Lung (tissue), 12 donors: ENCODE results near the gene PP2D1. TPM values are rescaled to one million over a fixed set of nuclear protein-coding genes. Genes with fewer than 3 reads are reported as not detected.

Source experiments
- ATAC-seq: fragments of 200-7000 bp; cut with Tn5 transposase; one replicate; pipeline ENCODE4 v1.9.1; 2020; ENCODE audit warnings: moderate number of reproducible peaks; ENCODE audit not compliant: insufficient read depth, low FRiP score
- DNase-seq, 3 donors: peaks; one replicate each; pipeline ENCODE4 v3.0.0-alpha.2; 2013 to 2017
- H3K27ac ChIP-seq, 2 donors: one replicate each; pipeline ENCODE4 v1.5.1; 2013; ENCODE audit warnings: mild to moderate bottlenecking in 2 of 2, moderate library complexity in 2 of 2, control low read depth in 1 of 2, inconsistent platforms in 1 of 2, low read depth in 1 of 2, low read length in 1 of 2
- H3K27me3 ChIP-seq, 3 donors: one replicate each; pipeline ENCODE4 v1.5.1; 2013; ENCODE audit warnings: low read length in 2 of 3; ENCODE audit not compliant: control insufficient read depth in 3 of 3, insufficient read depth in 3 of 3
- H3K36me3 ChIP-seq, 4 donors: one replicate each; pipeline ENCODE4 v1.5.1; 2013; ENCODE audit warnings: low read length in 4 of 4, mild to moderate bottlenecking in 1 of 4, moderate library complexity in 1 of 4; ENCODE audit not compliant: control insufficient read depth in 4 of 4, insufficient read depth in 4 of 4
- H3K4me1 ChIP-seq, 5 donors: one replicate each; pipeline ENCODE4 v1.5.1; 2013; ENCODE audit warnings: low read length in 5 of 5, mild to moderate bottlenecking in 2 of 5, moderate library complexity in 1 of 5; ENCODE audit not compliant: control insufficient read depth in 5 of 5, insufficient read depth in 5 of 5
- H3K4me3 ChIP-seq: one replicate; pipeline ENCODE4 v1.5.1; 2013; ENCODE audit warnings: mild to moderate bottlenecking, control low read depth, moderate library complexity
- H3K9ac ChIP-seq, 2 donors: one replicate each; pipeline ENCODE4 v1.5.1; 2013; ENCODE audit warnings: low read length in 2 of 2, control low read depth in 1 of 2; ENCODE audit not compliant: insufficient read depth in 1 of 2
- H3K9me3 ChIP-seq, 4 donors: one replicate each; pipeline ENCODE4 v1.5.1; 2013; ENCODE audit warnings: low read length in 3 of 4, mild to moderate bottlenecking in 1 of 4, moderate library complexity in 1 of 4; ENCODE audit not compliant: control insufficient read depth in 4 of 4, insufficient read depth in 3 of 4
- WGBS, 2 donors: extraction: QIAGEN DNeasy Blood & Tissue Kit; methylation state at CpG; one replicate each; pipeline ENCODE4 v1.1.7; 2013; 5-methylcytosine and 5-hydroxymethylcytosine counted together
- polyA plus RNA-seq, 2 donors: library from polyadenylated mRNA; stranded (reverse); fragments of 200-250 nt; gene quantifications; one replicate each; pipeline ENCODE4 v1.2.1, GENCODE V29; 2013
- total RNA-seq, 2 donors: library from RNA; depleted of rRNA in 1 of 2; stranded (reverse); fragments of >200 nt in 1 of 2; gene quantifications; one replicate each; pipeline ENCODE4 v1.2.1, GENCODE V29; 2014 to 2021
- TF ChIP-seq, protein P1 (sequence below): IDR thresholded peaks from 2 replicates; pipeline ENCODE4 v1.5.1; 2012; ENCODE audit warnings: mild to moderate bottlenecking; ENCODE audit errors: control extremely low read depth, extremely low read depth
- donor health status: control.
- donor health status: control.
- donor health status: Bipolar disorder and iron deficiency.
- donor health status: healthy.
- donor health status: DM: yes; HTN: yes; CAD: no.

The PP2D1 gene
- total and polyA plus RNA-seq, 4 donors: not detected

DNA sequence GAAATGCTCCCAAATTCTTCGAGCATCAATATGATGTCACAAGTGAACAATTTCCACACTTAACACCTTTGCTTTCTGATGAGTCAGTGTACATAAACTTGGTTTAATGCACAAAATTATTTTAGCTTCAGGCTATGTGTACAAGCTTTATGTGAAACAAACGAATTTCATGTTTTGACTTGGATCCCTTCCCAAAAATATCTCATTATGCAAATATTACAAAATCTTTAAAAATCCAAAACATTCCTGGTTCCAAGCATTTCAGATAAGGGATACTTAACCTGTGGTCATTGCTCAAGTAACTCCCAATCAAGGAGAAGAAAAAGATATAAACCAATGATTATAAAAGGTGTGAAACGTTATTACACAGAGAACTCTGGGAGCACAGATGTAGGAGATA, 40.0 kb downstream of the PP2D1 start:
- no peak overlapping the region for H3K9ac ChIP-seq
- TF ChIP-seq, protein P1, sequence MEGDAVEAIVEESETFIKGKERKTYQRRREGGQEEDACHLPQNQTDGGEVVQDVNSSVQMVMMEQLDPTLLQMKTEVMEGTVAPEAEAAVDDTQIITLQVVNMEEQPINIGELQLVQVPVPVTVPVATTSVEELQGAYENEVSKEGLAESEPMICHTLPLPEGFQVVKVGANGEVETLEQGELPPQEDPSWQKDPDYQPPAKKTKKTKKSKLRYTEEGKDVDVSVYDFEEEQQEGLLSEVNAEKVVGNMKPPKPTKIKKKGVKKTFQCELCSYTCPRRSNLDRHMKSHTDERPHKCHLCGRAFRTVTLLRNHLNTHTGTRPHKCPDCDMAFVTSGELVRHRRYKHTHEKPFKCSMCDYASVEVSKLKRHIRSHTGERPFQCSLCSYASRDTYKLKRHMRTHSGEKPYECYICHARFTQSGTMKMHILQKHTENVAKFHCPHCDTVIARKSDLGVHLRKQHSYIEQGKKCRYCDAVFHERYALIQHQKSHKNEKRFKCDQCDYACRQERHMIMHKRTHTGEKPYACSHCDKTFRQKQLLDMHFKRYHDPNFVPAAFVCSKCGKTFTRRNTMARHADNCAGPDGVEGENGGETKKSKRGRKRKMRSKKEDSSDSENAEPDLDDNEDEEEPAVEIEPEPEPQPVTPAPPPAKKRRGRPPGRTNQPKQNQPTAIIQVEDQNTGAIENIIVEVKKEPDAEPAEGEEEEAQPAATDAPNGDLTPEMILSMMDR: no peak
- WGBS, 2 donors: 40 to 82% methylated on average over 3 of the region's 3 CpGs
- H3K27me3 ChIP-seq: no peaks in the 10 kb centered on the region
- H3K4me3 ChIP-seq: no peak overlapping the region
- peaks cover 0 to 13% (median 0%) of the 10 kb centered on the region in 5 donors for H3K4me1 ChIP-seq
- no peak for ATAC-seq
- no peaks in the 10 kb centered on the region for H3K9me3 ChIP-seq
- H3K36me3 ChIP-seq: peaks cover 0 to 19% (median 10%) of the 10 kb centered on the region in 4 donors
- no peak overlapping the region for H3K27ac ChIP-seq
- peak in 2 of 3 donors; percentile 26 to 42 for DNase-seq

DNA sequence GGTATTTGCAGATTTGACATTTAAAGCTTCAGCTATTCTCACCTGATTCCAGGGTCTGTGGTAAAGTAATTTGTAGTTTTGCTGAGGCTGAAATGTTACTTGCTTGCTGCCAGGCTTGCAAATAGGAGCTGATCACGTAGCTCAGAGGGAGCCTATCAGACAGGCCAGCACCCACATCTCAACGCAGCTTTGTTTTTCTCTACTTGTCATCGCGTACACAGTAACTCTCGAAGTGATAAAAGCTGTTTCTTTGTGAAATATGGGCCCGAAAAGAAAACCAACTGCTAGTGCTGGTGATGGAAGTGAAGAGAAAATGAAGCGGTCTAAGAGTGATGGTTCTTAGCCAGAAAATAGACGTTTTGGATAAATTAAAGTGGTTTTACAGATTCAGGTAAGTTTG, 41.7 kb downstream of the PP2D1 start:
- Histone ChIP-seq H3K4me1 (peaks cover 0 to 13% (median 3%) of the 10 kb centered on the region in 5 donors), H3K27me3 (no peaks in the 10 kb centered on the region), H3K36me3 (peaks cover 0 to 8% (median 6%) of the 10 kb centered on the region in 4 donors), H3K9ac (no peak overlapping the region), H3K27ac (no peak overlapping the region), H3K4me3 (no peak overlapping the region), H3K9me3 (no peaks in the 10 kb centered on the region)
- TF ChIP-seq, protein P1: no peak
- DNase-seq (no peak), ATAC-seq (no peak)
- WGBS, 2 donors: 85 to 91% methylated on average over 8 of the region's 8 CpGs

DNA sequence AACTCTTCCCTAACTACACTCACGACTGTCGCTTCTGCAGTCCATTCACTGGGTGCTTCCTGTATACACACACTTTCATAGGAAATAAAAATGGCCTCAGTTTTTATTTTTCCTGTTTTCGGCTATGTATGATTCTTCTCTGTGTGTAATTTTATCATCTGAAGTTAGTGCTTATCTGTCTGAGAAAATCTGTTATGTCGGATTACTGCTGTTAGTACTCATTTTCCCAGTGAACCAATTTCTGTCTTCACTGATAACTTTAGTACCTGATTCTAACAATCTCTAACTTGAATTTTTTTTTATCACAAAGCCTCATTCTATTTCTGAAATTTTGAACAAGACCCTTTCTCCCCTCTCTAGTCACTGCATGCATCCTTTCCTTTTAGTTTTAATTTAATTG, 44.3 kb downstream of the PP2D1 start:
- TF ChIP-seq, protein P1: no peak
- Histone ChIP-seq H3K4me3 (no peak overlapping the region), H3K9ac (no peak overlapping the region), H3K4me1 (peaks cover 0 to 12% (median 3%) of the 10 kb centered on the region in 5 donors), H3K36me3 (peaks cover 0 to 5% (median under 1%) of the 10 kb centered on the region in 4 donors), H3K27ac (no peak overlapping the region), H3K9me3 (no peaks in the 10 kb centered on the region), H3K27me3 (no peaks in the 10 kb centered on the region)
- ATAC-seq: no peak
- no peak for DNase-seq
- 77 to 82% methylated on average over 4 of the region's 4 CpGs for WGBS, 2 donors

DNA sequence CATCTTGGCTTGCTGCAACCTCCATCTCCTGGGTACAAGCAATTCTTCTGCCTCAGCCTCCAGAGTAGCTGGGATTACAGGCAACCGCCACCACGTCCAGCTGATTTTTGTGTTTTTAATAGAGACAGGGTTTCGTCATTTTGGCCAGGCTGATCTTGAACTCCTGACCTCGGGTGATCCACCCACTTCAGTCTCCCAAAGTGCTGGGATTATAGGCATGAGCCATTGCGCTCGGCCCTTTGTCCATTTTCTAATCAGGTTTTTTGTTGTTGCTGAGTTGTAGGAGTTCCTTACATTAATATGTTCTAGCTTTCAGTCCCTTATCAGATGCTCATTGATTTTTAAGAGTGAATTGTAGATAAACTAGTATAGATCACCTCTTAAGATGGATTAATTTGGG, 44.9 kb downstream of the PP2D1 start:
- WGBS, 2 donors: 94 to 95% methylated on average over 6 of the region's 6 CpGs
- H3K4me3 ChIP-seq: no peak overlapping the region
- no peaks in the 10 kb centered on the region for H3K9me3 ChIP-seq
- H3K4me1 ChIP-seq: peaks cover 0 to 11% (median 3%) of the 10 kb centered on the region in 5 donors
- H3K27ac ChIP-seq: no peak overlapping the region
- H3K9ac ChIP-seq: no peak overlapping the region
- no peak for ATAC-seq
- H3K36me3 ChIP-seq: peaks cover 0 to 5% (median under 1%) of the 10 kb centered on the region in 4 donors
- no peaks in the 10 kb centered on the region for H3K27me3 ChIP-seq
- TF ChIP-seq, protein P1: no peak
- no peak for DNase-seq
